A549 (cell line): ENCODE data around the gene RCAN2.

Experiments used
- CHD2 ChIP-seq: fragments of 150-350 bp; IDR thresholded peaks from 2 replicates; pipeline ENCODE4 v1.6.1; 2014; ENCODE audit warnings: low read length; ENCODE audit not compliant: partially characterized antibody
- CTCF ChIP-seq: fragments of >200 bp; sonication (Bioruptor Twin); formaldehyde crosslinking; IDR thresholded peaks from 3 replicates; pipeline ENCODE4 v1.5.1; 2016
- KDM1A ChIP-seq: fragments of 200-600 bp; sonication (generic); IDR thresholded peaks from 2 replicates; pipeline ENCODE4 v1.6.1; 2016; ENCODE audit warnings: low read depth, mild to moderate bottlenecking
- RARB ChIP-seq: fragments of 250-450 bp; sonication (Bioruptor Pico); IDR thresholded peaks from 2 replicates; pipeline ENCODE4 v1.8.0; 2021; ENCODE audit warnings: mild to moderate bottlenecking, moderate library complexity
- USF2 ChIP-seq: fragments of 450-650 bp; IDR thresholded peaks from 2 replicates; pipeline ENCODE4 v1.6.1; 2014; ENCODE audit warnings: antibody characterized with exemption

- TF ChIP-seq RARB (CRISPR knock-in tag) (no peak), CTCF (no peak), USF2 (no peak), CHD2 (no peak), KDM1A (no peak)
These were observed 211.4 kb downstream of the RCAN2 start for GRCh38 chr6:46279874-46280273.
